ENCODE measurements around the gene TMEM181. TPM values are rescaled to one million over a fixed set of nuclear protein-coding genes. Genes with fewer than 3 reads are reported as not detected.

Gene TMEM181
- total RNA-seq, 4 donors from 2014 or later = 16.7 to 28.1 (median 21.2) TPM

GRCh38 chr6:158619922-158620801 lies 60.3 kb downstream of the TMEM181 start:
- no peaks in the 10 kb centered on the region for H3K36me3 ChIP-seq
- H3K27me3 ChIP-seq = no peaks in the 10 kb centered on the region
- no peak overlapping the region for H3K27ac ChIP-seq
- no peak overlapping the region for H3K4me3 ChIP-seq (replicated peaks in 1 of 3)
- TF ChIP-seq CTCF (IDR thresholded peaks at IDR 0.05) (no peak), POLR2A (IDR thresholded peaks at IDR 0.05) (no peak)
- intact Hi-C loops (cut with DNase I) = no loop called here
- no peaks in the 10 kb centered on the region for H3K9me3 ChIP-seq
- 84 to 90% methylated on average over 17 of the region's 17 CpGs for WGBS, 2 donors
- H3K4me1 ChIP-seq = peaks cover 19 to 21% of the 10 kb centered on the region in 2 donors
- DNase-seq = no peak

GRCh38 chr6:158620963-158621693 lies 61.2 kb downstream of the TMEM181 start:
- intact Hi-C loops (cut with DNase I) = no loop called here

GRCh38 chr6:158621694-158622544 lies 62.0 kb downstream of the TMEM181 start:
- Histone ChIP-seq H3K27ac (no peak overlapping the region), H3K4me3 (replicated peaks in 1 of 3) (no peak overlapping the region), H3K36me3 (no peaks in the 10 kb centered on the region), H3K4me1 (peaks cover 22 to 26% of the 10 kb centered on the region in 2 donors), H3K9me3 (no peaks in the 10 kb centered on the region), H3K27me3 (no peaks in the 10 kb centered on the region)
- TF ChIP-seq CTCF (IDR thresholded peaks at IDR 0.05) (no peak), POLR2A (IDR thresholded peaks at IDR 0.05) (no peak)
- no peak for DNase-seq
- 93 to 96% methylated on average over 21 to 22 of the region's 25 CpGs for WGBS, 2 donors
- intact Hi-C loops (cut with DNase I) = no loop called here

More at GRCh38 chr6:158620963-158621693, 61.2 kb downstream of the TMEM181 start:
- H3K36me3 ChIP-seq = no peaks in the 10 kb centered on the region
- H3K9me3 ChIP-seq = no peaks in the 10 kb centered on the region
- no peak overlapping the region for H3K4me3 ChIP-seq (replicated peaks in 1 of 3)
- DNase-seq = no peak
- no peak overlapping the region for H3K27ac ChIP-seq
- 86 to 88% methylated on average over 13 of the region's 13 CpGs for WGBS, 2 donors
- H3K4me1 ChIP-seq = peaks cover 22 to 23% of the 10 kb centered on the region in 2 donors
- H3K27me3 ChIP-seq = no peaks in the 10 kb centered on the region
- TF ChIP-seq CTCF (IDR thresholded peaks at IDR 0.05) (no peak), POLR2A (IDR thresholded peaks at IDR 0.05) (no peak)

GRCh38 chr6:158622545-158623190 lies 62.8 kb downstream of the TMEM181 start:
- Histone ChIP-seq H3K9me3 (no peaks in the 10 kb centered on the region), H3K27me3 (no peaks in the 10 kb centered on the region), H3K4me3 (replicated peaks in 1 of 3) (no peak overlapping the region), H3K27ac (peak overlapping the region in 2 of 3 donors; percentile 85 to 86), H3K36me3 (no peaks in the 10 kb centered on the region), H3K4me1 (peaks cover 22 to 26% of the 10 kb centered on the region in 2 donors)
- 94% methylated on average over 10 of the region's 10 CpGs for WGBS, 2 donors
- intact Hi-C loops (cut with DNase I) = no loop called here
- TF ChIP-seq POLR2A (IDR thresholded peaks at IDR 0.05) = no peak
- TF ChIP-seq CTCF (IDR thresholded peaks at IDR 0.05) = no peak
- no peak for DNase-seq
